Osteocyte (in vitro differentiated cells): ENCODE results near the gene ZNF382. TPM values are rescaled to one million over a fixed set of nuclear protein-coding genes. Genes with fewer than 3 reads are reported as not detected.
"Not testable (repeated sequence)": the region's sequence is repeated elsewhere in the genome, so short reads cannot be mapped to it uniquely, and the experiment has no call there.

Source experiments
- DNase-seq: peaks from one replicate; pipeline ENCODE4 v3.0.0; 2021; ENCODE audit warnings: mixed read lengths; ENCODE audit not compliant: unreplicated experiment; ENCODE audit errors: extremely low spot score
- H3K27ac Mint-ChIP-seq: one replicate; pipeline ENCODE4 v1.8.0; 2021; ENCODE audit warnings: mild to moderate bottlenecking, mixed read lengths; ENCODE audit not compliant: unreplicated experiment
- H3K27me3 Mint-ChIP-seq: one replicate; pipeline ENCODE4 v1.8.0; 2021; ENCODE audit warnings: mixed read lengths; ENCODE audit not compliant: unreplicated experiment
- H3K36me3 Mint-ChIP-seq: one replicate; pipeline ENCODE4 v1.8.0; 2021; ENCODE audit warnings: mixed read lengths; ENCODE audit not compliant: unreplicated experiment
- H3K4me1 Mint-ChIP-seq: one replicate; pipeline ENCODE4 v1.8.0; 2021; ENCODE audit warnings: mixed read lengths; ENCODE audit not compliant: unreplicated experiment
- H3K4me3 Mint-ChIP-seq: one replicate; pipeline ENCODE4 v1.8.0; 2021; ENCODE audit warnings: mild to moderate bottlenecking, moderate library complexity, mixed read lengths; ENCODE audit not compliant: unreplicated experiment
- H3K9me3 Mint-ChIP-seq: one replicate; pipeline ENCODE4 v1.8.0; 2021; ENCODE audit warnings: mixed read lengths; ENCODE audit not compliant: unreplicated experiment
- total RNA-seq: library from RNA; stranded (reverse); gene quantifications from 2 replicates; pipeline ENCODE4 v1.2.1, GENCODE V29; 2021
- TF ChIP-seq, protein P1 (sequence below): fragments of 200-600 bp; sonication (generic); IDR thresholded peaks from 2 replicates; pipeline ENCODE4 v1.5.0; 2021; ENCODE audit warnings: antibody characterized with exemption, mild to moderate bottlenecking, moderate library complexity

The ZNF382 gene
- total RNA-seq, 1 donor from 2014 or later, result 13.2 TPM

- peaks cover 4% of the 10 kb centered on the region for H3K9me3 Mint-ChIP-seq
- peaks cover 30% of the 10 kb centered on the region for H3K4me1 Mint-ChIP-seq
Measured at GRCh38 chr19:36573895-36574720, 31.0 kb upstream of the ZNF382 start.

DNA sequence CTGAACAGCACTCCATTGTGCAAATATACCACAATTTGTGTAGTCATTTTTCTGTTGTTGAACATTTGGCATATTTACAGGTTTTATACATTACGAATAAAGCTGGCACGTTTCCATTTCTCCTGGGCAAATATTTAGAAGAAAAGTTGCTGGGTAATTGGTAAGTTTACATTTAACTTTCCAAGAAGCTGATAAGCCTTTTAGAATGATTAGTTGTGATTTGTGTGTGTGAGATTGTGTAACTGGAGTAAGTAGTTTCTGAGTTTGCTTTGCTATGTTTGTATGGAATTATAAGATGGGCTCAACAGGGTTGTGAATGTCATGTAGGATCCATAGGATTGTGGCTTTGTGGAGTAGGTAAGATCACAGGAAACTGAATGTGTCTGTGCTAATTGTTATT lies 30.4 kb upstream of the ZNF382 start:
- TF ChIP-seq, protein P1, sequence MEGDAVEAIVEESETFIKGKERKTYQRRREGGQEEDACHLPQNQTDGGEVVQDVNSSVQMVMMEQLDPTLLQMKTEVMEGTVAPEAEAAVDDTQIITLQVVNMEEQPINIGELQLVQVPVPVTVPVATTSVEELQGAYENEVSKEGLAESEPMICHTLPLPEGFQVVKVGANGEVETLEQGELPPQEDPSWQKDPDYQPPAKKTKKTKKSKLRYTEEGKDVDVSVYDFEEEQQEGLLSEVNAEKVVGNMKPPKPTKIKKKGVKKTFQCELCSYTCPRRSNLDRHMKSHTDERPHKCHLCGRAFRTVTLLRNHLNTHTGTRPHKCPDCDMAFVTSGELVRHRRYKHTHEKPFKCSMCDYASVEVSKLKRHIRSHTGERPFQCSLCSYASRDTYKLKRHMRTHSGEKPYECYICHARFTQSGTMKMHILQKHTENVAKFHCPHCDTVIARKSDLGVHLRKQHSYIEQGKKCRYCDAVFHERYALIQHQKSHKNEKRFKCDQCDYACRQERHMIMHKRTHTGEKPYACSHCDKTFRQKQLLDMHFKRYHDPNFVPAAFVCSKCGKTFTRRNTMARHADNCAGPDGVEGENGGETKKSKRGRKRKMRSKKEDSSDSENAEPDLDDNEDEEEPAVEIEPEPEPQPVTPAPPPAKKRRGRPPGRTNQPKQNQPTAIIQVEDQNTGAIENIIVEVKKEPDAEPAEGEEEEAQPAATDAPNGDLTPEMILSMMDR, result no peak
- Mint-ChIP-seq H3K36me3 (peaks cover 47% of the 10 kb centered on the region), H3K27ac (peak overlapping the region; percentile 94), H3K4me3 (peak overlapping the region; percentile 98), H3K9me3 (peaks cover 3% of the 10 kb centered on the region), H3K4me1 (peaks cover 30% of the 10 kb centered on the region), H3K27me3 (no peaks in the 10 kb centered on the region)
- no peak for DNase-seq

More at GRCh38 chr19:36573895-36574720, 31.0 kb upstream of the ZNF382 start:
- TF ChIP-seq, protein P1, result no peak
- Mint-ChIP-seq H3K27ac (peak overlapping the region; percentile 94), H3K27me3 (no peaks in the 10 kb centered on the region), H3K36me3 (peaks cover 43% of the 10 kb centered on the region), H3K4me3 (peak overlapping the region; percentile 98)
- no peak for DNase-seq

- Mint-ChIP-seq H3K27ac (no peak overlapping the region), H3K9me3 (peaks cover 8% of the 10 kb centered on the region), H3K4me3 (no peak overlapping the region), H3K4me1 (peaks cover 22% of the 10 kb centered on the region), H3K27me3 (no peaks in the 10 kb centered on the region), H3K36me3 (peaks cover 56% of the 10 kb centered on the region)
- no peak for DNase-seq
- TF ChIP-seq, protein P1, result no peak
Measured at GRCh38 chr19:36577271-36577996, 27.7 kb upstream of the ZNF382 start.

DNA sequence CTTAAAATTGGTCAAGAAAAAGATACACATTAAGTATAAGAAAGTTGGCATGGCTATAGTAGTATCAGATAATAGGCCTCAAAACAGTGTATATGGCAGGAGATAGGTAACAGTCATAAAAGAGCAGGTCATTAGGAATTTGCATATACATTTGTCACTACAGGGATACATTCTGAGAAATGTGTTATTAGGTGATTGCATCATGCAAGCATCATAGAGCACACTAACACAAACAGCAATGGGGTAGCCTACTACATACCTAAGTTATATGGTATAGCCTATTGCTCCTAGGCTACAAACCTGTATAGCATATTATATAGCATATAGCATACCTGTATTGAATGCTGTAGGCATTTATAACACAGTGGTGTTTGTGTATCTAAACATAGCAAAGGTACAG lies 25.9 kb upstream of the ZNF382 start:
- Mint-ChIP-seq H3K27me3 (no peaks in the 10 kb centered on the region), H3K9me3 (peaks cover 18% of the 10 kb centered on the region), H3K36me3 (peaks cover 66% of the 10 kb centered on the region), H3K4me3 (no peak overlapping the region), H3K27ac (no peak overlapping the region), H3K4me1 (peaks cover 11% of the 10 kb centered on the region)
- no peak for DNase-seq
- TF ChIP-seq, protein P1, result no peak

GRCh38 chr19:36602681-36603080 lies 2.4 kb upstream of the ZNF382 start:
- not testable (repeated sequence) for H3K27ac Mint-ChIP-seq, H3K36me3 Mint-ChIP-seq, DNase-seq, H3K9me3 Mint-ChIP-seq, H3K27me3 Mint-ChIP-seq, H3K4me3 Mint-ChIP-seq
- H3K4me1 Mint-ChIP-seq, result peaks cover 19% of the 10 kb centered on the region
